ENCODE data around the gene SKA3. TPM values are rescaled to one million over a fixed set of nuclear protein-coding genes. Genes with fewer than 3 reads are reported as not detected.
A peak's percentile ranks its signal among the peaks of the same experiment; 100 is the strongest.

Gene SKA3
- total and polyA plus RNA-seq, 2 donors (not counting 1 experiment from before 2014, with no cell fraction given): 6.1 to 6.6 TPM

- no peak for DNase-seq (ENCODE audit: low read depth in 2 of 2)
- no peaks in the 10 kb centered on the region for H3K4me1 ChIP-seq (ENCODE audit: control insufficient read depth, extremely low read depth, insufficient read depth, low read length)
- no peaks in the 10 kb centered on the region for H3K27me3 ChIP-seq (ENCODE audit: control insufficient read depth, insufficient read depth, low read length)
- H3K4me3 ChIP-seq (replicated peaks in 1 of 4; ENCODE audit: control extremely low read depth in 1 of 4, insufficient read depth in 1 of 4, low read depth in 3 of 4, low read length in 4 of 4): no peak overlapping the region
- no peak overlapping the region for H3K27ac ChIP-seq (ENCODE audit: insufficient read depth, low read length)
- H3K36me3 ChIP-seq (ENCODE audit: control insufficient read depth, insufficient read depth, low read length): no peaks in the 10 kb centered on the region
- no peak overlapping the region for H3K4me2 ChIP-seq (ENCODE audit: extremely low read depth, insufficient read depth, low read length)
- no peaks in the 10 kb centered on the region for H3K79me2 ChIP-seq (ENCODE audit: control insufficient read depth, insufficient read depth, low read length)
- H3K9ac ChIP-seq (ENCODE audit: insufficient read depth, low read length): no peak overlapping the region
- H2AFZ ChIP-seq (ENCODE audit: low read length): no peak overlapping the region
- TF ChIP-seq, protein P1, sequence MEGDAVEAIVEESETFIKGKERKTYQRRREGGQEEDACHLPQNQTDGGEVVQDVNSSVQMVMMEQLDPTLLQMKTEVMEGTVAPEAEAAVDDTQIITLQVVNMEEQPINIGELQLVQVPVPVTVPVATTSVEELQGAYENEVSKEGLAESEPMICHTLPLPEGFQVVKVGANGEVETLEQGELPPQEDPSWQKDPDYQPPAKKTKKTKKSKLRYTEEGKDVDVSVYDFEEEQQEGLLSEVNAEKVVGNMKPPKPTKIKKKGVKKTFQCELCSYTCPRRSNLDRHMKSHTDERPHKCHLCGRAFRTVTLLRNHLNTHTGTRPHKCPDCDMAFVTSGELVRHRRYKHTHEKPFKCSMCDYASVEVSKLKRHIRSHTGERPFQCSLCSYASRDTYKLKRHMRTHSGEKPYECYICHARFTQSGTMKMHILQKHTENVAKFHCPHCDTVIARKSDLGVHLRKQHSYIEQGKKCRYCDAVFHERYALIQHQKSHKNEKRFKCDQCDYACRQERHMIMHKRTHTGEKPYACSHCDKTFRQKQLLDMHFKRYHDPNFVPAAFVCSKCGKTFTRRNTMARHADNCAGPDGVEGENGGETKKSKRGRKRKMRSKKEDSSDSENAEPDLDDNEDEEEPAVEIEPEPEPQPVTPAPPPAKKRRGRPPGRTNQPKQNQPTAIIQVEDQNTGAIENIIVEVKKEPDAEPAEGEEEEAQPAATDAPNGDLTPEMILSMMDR (conservative IDR thresholded peaks at IDR 0.05 in 1 of 2, IDR thresholded peaks at IDR 0.05 in 1 of 2; ENCODE audit: low read depth in 1 of 2, low read length in 2 of 2): no peak
- TF ChIP-seq EZH2 (IDR thresholded peaks at IDR 0.05; ENCODE audit: low read length, missing control alignments): no peak
- no peaks in the 10 kb centered on the region for H4K20me1 ChIP-seq (ENCODE audit: control insufficient read depth, extremely low read depth, insufficient read depth, low read length)
- H3K9me3 ChIP-seq (ENCODE audit: control insufficient read depth, insufficient read depth, low read depth, low read length): no peaks in the 10 kb centered on the region
Observed at GRCh38 chr13:21133077-21133476, 43.3 kb downstream of the SKA3 start.

- H3K27ac ChIP-seq (ENCODE audit: insufficient read depth, low read length): no peak overlapping the region
- no peaks in the 10 kb centered on the region for H3K27me3 ChIP-seq (ENCODE audit: control insufficient read depth, insufficient read depth, low read length)
- DNase-seq (ENCODE audit: low read depth in 2 of 2): no peak
- no peaks in the 10 kb centered on the region for H3K9me3 ChIP-seq (ENCODE audit: control insufficient read depth, insufficient read depth, low read depth, low read length)
- H3K79me2 ChIP-seq (ENCODE audit: control insufficient read depth, insufficient read depth, low read length): no peaks in the 10 kb centered on the region
- no peak overlapping the region for H2AFZ ChIP-seq (ENCODE audit: low read length)
- TF ChIP-seq EZH2 (IDR thresholded peaks at IDR 0.05; ENCODE audit: low read length, missing control alignments): no peak
- TF ChIP-seq, protein P1 (conservative IDR thresholded peaks at IDR 0.05 in 1 of 2, IDR thresholded peaks at IDR 0.05 in 1 of 2; ENCODE audit: low read depth in 1 of 2, low read length in 2 of 2): no peak
- H3K4me3 ChIP-seq (replicated peaks in 1 of 4; ENCODE audit: control extremely low read depth in 1 of 4, insufficient read depth in 1 of 4, low read depth in 3 of 4, low read length in 4 of 4): no peak overlapping the region
- H3K4me1 ChIP-seq (ENCODE audit: control insufficient read depth, extremely low read depth, insufficient read depth, low read length): no peaks in the 10 kb centered on the region
- H3K9ac ChIP-seq (ENCODE audit: insufficient read depth, low read length): no peak overlapping the region
- no peaks in the 10 kb centered on the region for H3K36me3 ChIP-seq (ENCODE audit: control insufficient read depth, insufficient read depth, low read length)
- H4K20me1 ChIP-seq (ENCODE audit: control insufficient read depth, extremely low read depth, insufficient read depth, low read length): no peaks in the 10 kb centered on the region
- no peak overlapping the region for H3K4me2 ChIP-seq (ENCODE audit: extremely low read depth, insufficient read depth, low read length)
Observed at GRCh38 chr13:21130116-21130515, 46.2 kb downstream of the SKA3 start.

DNA sequence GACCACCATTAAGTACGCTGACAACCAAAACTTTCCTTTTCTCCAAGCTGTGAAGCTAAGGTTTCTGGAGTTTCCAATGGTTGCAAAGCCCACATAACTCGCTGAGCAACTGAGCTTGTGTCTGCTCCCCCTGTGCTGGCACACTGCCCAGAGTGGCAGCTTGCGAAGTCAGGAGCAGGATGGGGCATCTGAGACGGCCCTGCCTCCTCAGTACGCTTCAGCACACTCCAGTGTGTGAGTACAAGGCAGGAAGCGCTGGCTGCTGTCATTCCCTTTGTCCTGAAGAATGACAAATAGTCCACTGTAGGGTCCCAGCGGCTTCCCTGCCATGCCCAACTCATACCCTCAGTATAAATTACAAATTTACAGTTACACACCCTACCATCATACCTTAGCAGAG is 51.5 kb downstream of the SKA3 start:
- H3K4me2 ChIP-seq (ENCODE audit: extremely low read depth, insufficient read depth, low read length): peak overlapping the region; percentile 40
- peak; percentile 59 to 70 for DNase-seq (ENCODE audit: low read depth in 2 of 2)
- peak overlapping the region; percentile 43 for H2AFZ ChIP-seq (ENCODE audit: low read length)

More for the DNA sequence above, 51.5 kb downstream of the SKA3 start:
- Histone ChIP-seq H3K27me3 (ENCODE audit: control insufficient read depth, insufficient read depth, low read length) (no peaks in the 10 kb centered on the region), H4K20me1 (ENCODE audit: control insufficient read depth, extremely low read depth, insufficient read depth, low read length) (no peaks in the 10 kb centered on the region), H3K27ac (ENCODE audit: insufficient read depth, low read length) (no peak overlapping the region), H3K9me3 (ENCODE audit: control insufficient read depth, insufficient read depth, low read depth, low read length) (no peaks in the 10 kb centered on the region), H3K36me3 (ENCODE audit: control insufficient read depth, insufficient read depth, low read length) (no peaks in the 10 kb centered on the region), H3K4me3 (replicated peaks in 1 of 4; ENCODE audit: control extremely low read depth in 1 of 4, insufficient read depth in 1 of 4, low read depth in 3 of 4, low read length in 4 of 4) (no peak overlapping the region), H3K4me1 (ENCODE audit: control insufficient read depth, extremely low read depth, insufficient read depth, low read length) (no peaks in the 10 kb centered on the region), H3K79me2 (ENCODE audit: control insufficient read depth, insufficient read depth, low read length) (no peaks in the 10 kb centered on the region), H3K9ac (ENCODE audit: insufficient read depth, low read length) (no peak overlapping the region)
- no peak for TF ChIP-seq EZH2 (IDR thresholded peaks at IDR 0.05; ENCODE audit: low read length, missing control alignments)
- TF ChIP-seq, protein P1 (conservative IDR thresholded peaks at IDR 0.05 in 1 of 2, IDR thresholded peaks at IDR 0.05 in 1 of 2; ENCODE audit: low read depth in 1 of 2, low read length in 2 of 2): no peak

Measured in fibroblast of lung (primary cell).